A204.1 (cell line): ENCODE results near the gene GOLGA8K.
"Not testable (repeated sequence)": the region's sequence is repeated elsewhere in the genome, so short reads cannot be mapped to it uniquely, and the experiment has no call there.

Source experiments
- FAIRE-seq: peaks from 2 replicates; lab custom pipeline; 2012; peaks lifted over from hg19 to GRCh38; lab: Jason Lieb, UNC

GOLGA8K gene, protein sequence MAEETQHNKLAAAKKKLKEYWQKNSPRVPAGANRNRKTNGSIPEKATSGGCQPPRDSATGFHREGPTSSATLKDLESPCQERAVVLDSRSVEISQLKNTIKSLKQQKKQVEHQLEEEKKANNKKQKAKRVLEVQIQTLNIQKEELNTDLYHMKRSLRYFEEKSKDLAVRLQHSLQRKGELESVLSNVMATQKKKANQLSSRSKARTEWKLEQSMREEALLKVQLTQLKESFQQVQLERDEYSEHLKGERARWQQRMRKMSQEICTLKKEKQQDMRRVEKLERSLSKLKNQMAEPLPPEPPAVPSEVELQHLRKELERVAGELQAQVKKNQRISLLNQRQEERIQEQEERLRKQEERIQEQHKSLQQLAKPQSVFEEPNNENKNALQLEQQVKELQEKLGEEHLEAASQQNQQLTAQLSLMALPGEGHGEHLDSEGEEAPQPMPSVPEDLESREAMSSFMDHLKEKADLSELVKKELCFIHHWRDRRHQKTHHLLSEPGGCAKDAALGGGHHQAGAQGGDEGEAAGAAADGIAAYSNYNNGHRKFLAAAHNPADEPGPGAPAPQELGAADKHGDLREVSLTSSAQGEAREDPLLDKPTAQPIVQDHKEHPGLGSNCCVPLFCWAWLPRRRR

GRCh38 chr15:32403192-32403591 is at the start of gene GOLGA8K:
TSS of gene GOLGA8K (minus strand) at chr15:32403292. CDS start at chr15:32403194, 98 bp downstream.
- FAIRE-seq, result not testable (repeated sequence)

DNA sequence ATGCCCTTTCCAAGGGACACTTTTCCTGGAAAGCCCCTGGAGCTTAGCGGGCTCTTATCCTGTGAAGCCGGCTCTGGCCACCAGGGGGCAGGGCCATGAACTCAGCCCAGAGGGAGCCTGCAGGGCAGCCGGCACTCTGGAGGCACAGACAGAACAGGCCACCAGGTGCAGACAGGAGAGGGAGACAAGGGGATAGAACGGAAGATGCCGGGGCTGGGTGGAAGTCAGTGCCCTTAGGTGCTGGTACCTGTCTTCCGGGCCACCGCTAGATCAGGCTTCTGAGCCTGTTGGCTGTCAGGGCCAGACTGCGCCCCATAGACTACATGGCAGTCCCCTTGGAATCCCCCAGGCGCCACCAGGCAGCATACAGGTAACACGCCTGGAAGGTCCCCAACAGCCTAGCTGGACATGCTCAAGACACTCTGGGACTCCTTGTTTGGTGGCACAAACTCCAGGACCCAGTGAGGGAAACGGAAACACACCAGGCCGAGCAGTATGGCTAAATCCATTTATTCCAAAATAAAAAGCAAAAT is 37.4 kb upstream of the GOLGA8K start:
- FAIRE-seq, result not testable (repeated sequence)

DNA sequence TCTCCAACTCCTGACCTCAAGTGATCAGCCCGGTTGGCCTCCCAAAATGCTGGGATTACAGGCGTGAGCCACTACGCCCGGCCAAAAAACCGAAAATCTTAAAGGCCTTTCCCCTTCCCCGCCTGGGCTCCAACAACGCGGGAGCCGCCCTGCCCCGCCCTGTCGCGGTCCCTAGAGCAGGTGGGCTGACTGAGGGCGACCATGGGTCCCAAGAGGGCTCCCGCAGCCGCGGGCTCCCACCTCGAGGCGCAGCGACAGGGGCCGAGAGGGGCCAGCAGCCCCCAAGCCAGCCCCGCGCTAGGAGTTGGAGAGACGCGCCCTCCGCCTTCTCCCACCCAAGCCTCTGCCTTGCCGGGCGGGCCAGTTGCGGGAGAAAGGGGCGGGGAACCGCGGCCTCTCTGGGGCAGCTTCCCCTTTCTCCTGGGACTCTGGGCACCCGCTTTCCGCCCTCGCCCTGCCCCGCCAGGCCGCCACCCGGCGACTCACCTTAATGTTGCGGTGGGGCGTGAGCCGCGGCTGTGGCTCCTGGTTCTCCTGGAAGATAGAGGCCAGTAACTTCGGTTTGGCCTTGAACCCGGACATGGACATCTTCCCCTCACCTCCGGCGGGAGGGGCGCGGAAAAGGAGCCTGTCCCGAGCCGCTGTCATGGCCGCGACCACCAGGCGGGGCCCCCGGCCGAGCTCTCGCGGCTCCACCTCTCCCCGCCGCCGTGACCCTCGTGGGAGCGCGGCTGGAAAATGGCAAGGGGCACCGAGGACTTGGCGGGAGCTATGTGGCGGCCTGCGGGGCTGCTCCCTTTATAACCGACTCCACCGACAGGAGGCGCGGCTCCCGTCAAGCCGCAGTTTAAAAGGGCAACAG is 31.2 kb upstream of the GOLGA8K start:
- not testable (repeated sequence) for FAIRE-seq

GRCh38 chr15:32427635-32428034 is 24.5 kb upstream of the GOLGA8K start:
- not testable (repeated sequence) for FAIRE-seq

- not testable (repeated sequence) for FAIRE-seq
Observed at GRCh38 chr15:32426511-32426910, 23.4 kb upstream of the GOLGA8K start.

GRCh38 chr15:32407903-32408302 is 4.8 kb upstream of the GOLGA8K start:
- peak; percentile 54 for FAIRE-seq

DNA sequence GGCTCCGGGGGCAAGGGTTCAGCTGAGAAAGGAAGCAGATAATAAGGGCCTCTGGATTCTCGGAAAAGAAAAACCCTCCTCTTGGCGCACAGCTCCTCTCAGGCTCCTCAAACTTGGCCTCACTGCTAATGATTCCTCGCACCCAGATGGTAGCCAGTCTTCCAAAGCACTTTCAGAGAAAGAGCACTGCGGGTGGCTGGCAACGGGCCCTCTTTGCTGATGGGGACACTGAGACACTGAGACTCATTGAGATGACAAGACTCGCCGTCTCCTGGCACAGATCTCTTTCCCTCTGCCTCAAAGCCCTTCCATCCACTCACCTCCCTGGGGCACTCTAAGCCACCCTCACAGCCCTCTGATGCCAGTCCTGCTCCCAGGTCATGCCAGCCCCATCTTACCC is 6.6 kb downstream of the GOLGA8K start:
- FAIRE-seq, result not testable (repeated sequence)

- FAIRE-seq, result not testable (repeated sequence)
Observed at GRCh38 chr15:32394745-32395144, 8.3 kb downstream of the GOLGA8K start.

- FAIRE-seq, result not testable (repeated sequence)
Observed at GRCh38 chr15:32388050-32388648, 14.9 kb downstream of the GOLGA8K start.

- not testable (repeated sequence) for FAIRE-seq
Observed at GRCh38 chr15:32385823-32386495, 17.1 kb downstream of the GOLGA8K start.

DNA sequence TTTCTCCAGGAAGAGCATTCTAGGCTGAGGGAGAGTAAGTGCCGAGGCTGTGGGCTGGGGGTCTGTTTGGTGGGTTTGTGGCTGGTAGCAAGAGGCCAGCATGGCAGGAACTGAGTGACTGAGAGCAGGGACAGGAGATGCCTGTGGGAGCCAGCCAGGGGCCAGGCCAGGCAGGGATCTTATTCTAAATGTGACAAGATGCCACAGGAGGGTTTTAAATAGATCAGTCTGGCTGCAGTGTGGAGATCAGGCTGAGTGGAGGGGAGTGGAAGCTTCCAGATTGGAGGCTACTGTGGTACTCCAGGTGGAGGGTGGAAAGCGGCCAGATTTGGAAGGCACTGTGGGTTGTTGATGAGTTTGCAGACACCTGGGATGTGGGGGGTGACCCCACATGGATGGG is 28.9 kb downstream of the GOLGA8K start:
- FAIRE-seq, result not testable (repeated sequence)

DNA sequence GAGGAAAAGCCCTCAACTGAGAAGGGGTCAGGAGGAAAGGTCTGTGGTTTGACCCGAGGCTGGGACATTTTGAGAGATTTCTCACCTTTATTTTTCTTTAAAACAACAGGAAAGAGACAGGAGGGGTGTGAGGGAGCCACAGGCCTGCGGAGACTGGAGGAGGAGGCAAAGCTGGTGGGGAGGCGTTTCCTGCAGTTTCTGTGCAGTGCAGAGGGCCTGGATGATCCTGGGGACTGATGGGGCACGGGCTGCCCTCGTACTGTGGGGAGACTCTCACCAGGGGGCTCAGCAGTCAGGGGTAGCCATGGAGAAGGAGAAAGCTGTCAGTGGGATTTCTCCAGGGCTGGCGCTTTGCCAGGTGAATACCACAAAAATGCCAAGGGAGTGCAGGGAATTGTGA is 29.4 kb downstream of the GOLGA8K start:
- not testable (repeated sequence) for FAIRE-seq

DNA sequence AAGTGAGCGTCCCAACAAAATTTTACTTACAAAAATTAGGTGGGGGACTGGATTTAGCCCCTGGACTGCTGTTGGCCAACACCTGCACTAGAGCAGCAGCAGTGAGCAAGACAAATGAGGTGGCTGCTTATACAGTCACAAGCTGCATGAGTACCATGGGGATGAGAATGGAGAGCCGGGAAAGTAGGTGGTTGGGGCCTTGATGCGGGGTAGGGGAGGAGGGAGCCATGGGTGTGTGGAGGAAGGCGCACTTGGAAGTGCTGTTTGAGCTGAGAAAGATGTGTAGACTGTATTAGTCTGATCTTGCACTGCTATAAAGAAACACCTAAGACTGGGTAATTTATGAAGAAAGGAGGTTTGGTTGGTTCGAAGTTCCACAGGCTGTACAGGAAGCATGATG is 31.0 kb downstream of the GOLGA8K start:
- FAIRE-seq, result not testable (repeated sequence)

- not testable (repeated sequence) for FAIRE-seq
Observed at GRCh38 chr15:32370526-32370925, 32.6 kb downstream of the GOLGA8K start.

DNA sequence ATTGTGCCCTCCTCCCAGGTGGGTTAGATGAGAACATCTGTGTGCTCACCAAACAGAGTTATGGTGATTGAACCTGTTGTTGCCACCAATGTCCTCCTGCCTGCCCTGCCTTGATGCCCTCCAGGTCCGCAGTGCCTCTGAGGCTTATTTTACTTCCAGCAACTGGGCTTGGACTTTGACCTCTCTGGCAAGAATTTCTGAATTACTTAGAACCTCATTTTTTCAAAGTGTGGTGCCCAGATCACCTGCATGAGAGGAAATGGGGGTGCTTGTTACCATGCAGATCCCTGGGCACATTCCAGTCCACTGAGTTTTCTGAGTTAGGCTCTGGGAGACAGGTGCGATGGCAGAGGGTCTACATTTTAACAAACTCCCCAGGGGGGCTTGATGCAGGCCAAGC is 33.0 kb downstream of the GOLGA8K start:
- FAIRE-seq, result not testable (repeated sequence)

- FAIRE-seq, result not testable (repeated sequence)
Observed at GRCh38 chr15:32366492-32366891, 36.6 kb downstream of the GOLGA8K start.

DNA sequence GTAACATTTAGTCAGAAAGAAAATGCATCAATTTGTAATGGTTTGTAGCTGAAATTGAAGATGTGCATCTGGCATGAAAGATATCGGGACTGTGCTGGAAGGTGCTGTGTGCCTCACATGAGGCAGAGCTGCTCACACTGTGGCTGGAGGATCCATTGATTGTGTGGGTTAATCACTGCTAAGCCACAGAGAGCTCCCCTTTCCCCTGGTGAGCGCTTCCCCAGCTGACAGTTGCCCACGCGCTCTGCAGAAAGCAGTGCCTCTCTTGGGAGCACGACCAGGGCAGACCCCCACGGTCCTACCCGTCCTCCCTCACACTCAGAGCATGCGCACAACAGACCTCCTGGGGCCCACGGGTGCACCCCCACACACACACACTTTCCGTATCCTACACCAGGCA is 37.1 kb downstream of the GOLGA8K start:
- not testable (repeated sequence) for FAIRE-seq

GRCh38 chr15:32364944-32365343 is 38.1 kb downstream of the GOLGA8K start:
- FAIRE-seq, result not testable (repeated sequence)

DNA sequence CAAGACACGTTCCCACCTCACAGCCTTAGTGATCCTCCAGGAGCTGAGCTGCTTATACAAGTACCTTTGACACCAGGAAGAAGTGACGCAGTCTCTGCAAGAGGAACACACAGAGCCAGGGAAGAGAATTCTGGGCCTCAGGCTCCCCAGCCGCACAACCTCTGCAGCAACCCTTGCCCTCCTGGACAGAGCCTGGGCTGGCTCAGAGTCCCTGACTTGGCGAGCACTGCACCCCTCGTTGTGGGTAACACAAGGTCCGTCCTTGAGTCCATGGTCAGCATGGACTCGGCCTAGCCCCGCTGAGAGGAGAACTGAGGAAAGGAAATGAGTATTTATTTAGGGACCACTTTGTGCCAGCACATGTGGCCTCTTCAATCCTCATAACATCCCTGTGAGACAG is 39.6 kb downstream of the GOLGA8K start:
- not testable (repeated sequence) for FAIRE-seq

DNA sequence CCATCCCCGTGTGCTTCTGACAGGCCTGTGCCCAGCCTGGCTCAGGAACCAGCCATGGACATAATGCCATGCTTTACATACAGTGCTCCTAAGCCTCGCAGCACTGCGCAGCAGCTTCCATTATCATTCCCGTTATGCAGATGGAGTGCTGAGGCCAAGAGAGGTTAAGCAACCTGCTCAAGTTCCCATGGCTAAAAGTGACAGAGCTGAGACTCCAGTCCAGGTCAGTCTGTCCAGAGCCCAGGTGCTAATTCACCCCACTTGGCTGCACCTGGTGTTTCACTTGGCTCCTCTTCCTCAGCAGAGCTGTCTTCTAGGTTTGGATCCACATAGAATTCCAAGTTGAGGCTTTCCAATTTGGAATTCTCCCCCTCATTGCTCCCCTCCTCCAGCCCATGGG is 41.4 kb downstream of the GOLGA8K start:
- not testable (repeated sequence) for FAIRE-seq

- FAIRE-seq, result not testable (repeated sequence)
Observed at GRCh38 chr15:32358462-32358861, 44.6 kb downstream of the GOLGA8K start.
